HCT116 (cell line): ENCODE measurements around the gene ESPL1. TPM values are rescaled to one million over a fixed set of nuclear protein-coding genes. Genes with fewer than 3 reads are reported as not detected.

Experiments
- ATAC-seq: fragments of 200-7000 bp; cut with Tn5 transposase; 2 replicates; pipeline ENCODE4 v1.9.1; 2020; ENCODE audit warnings: mild to moderate bottlenecking, moderate library complexity
- BruUV-seq: library from RNA; stranded (reverse); fragments of 400-500 nt; replicated peaks from 2 replicates; lab custom pipeline; 2021; lab: Mats Ljungman, UMichigan
- CTCF ChIA-PET: fragments of 300-600 bp; sonication (Branson Sonifier 250); formaldehyde crosslinking; loops from one replicate; lab custom pipeline; 2021; ENCODE audit warnings: antibody characterized with exemption; lab: Charles Lee
- POLR2A ChIA-PET: fragments of 300-600, 350-600 bp; sonication (Branson Sonifier 250); formaldehyde crosslinking; loops from one replicate; lab custom pipeline; 2021; ENCODE audit warnings: antibody characterized with exemption; lab: Charles Lee
- RAD21 ChIA-PET, 2 experiments: fragments of 300-600 bp; sonication (Branson Sonifier 250); formaldehyde crosslinking; loops; one replicate each; lab custom pipeline; 2023; ENCODE audit warnings: low total read pairs in 2 of 2; ENCODE audit not compliant: uncharacterized antibody in 2 of 2, unreplicated experiment in 2 of 2, low non-redundant PET in 1 of 2; lab: Charles Lee
- DNase-seq: peaks from one replicate; pipeline ENCODE4 v3.0.0-alpha.2; 2010; ENCODE audit warnings: low read depth, low spot score
- H2AFZ ChIP-seq: fragments of 200-600 bp; shearing (Covaris generic), sonication (generic); 2 replicates; pipeline ENCODE4 v1.6.1; 2017; ENCODE audit warnings: low read depth, mixed run types, mixed read lengths, antibody characterized with exemption, low read length; ENCODE audit not compliant: poor library complexity, severe bottlenecking
- H3K27ac ChIP-seq: 2 replicates; pipeline ENCODE4 v1.5.1; 2012; ENCODE audit warnings: low read depth, low read length
- H3K27me3 ChIP-seq: fragments of 200-600 bp; sonication (generic); 2 replicates; pipeline ENCODE4 v1.6.1; 2016; ENCODE audit warnings: mixed run types, low read length, mixed read lengths; ENCODE audit not compliant: insufficient read depth
- H3K36me3 ChIP-seq, 2 experiments: fragments of 200-500 bp in 1 of 2; fragments of 200-600 bp in 1 of 2; sonication (Bioruptor generic) in 1 of 2; sonication (generic) in 1 of 2; 2 replicates each; pipeline versions ENCODE4 v1.5.1 to v1.6.1; 2014 to 2016; ENCODE audit warnings: low read length in 2 of 2, inconsistent platforms in 1 of 2, mixed read lengths in 1 of 2, mixed run types in 1 of 2; ENCODE audit not compliant: insufficient read depth in 2 of 2, control insufficient read depth in 1 of 2
- H3K4me1 ChIP-seq, 2 experiments: fragments of 200-600 bp in 1 of 2; sonication (generic) in 1 of 2; 2 replicates each; pipeline versions ENCODE4 v1.5.1 to v1.6.1; 2012 to 2017; ENCODE audit warnings: low read length in 2 of 2, inconsistent platforms in 1 of 2, mild to moderate bottlenecking in 1 of 2, mixed read lengths in 1 of 2, mixed run types in 1 of 2, moderate library complexity in 1 of 2; ENCODE audit not compliant: insufficient read depth in 2 of 2, control insufficient read depth in 1 of 2
- H3K4me2 ChIP-seq: fragments of 200-600 bp; sonication (generic); 2 replicates; pipeline ENCODE4 v1.6.1; 2017; ENCODE audit warnings: mixed run types, low read length, mixed read lengths
- H3K4me3 ChIP-seq, 2 experiments: fragments of 200-600 bp in 1 of 2; sonication (generic) in 1 of 2; replicated peaks in 1 of 2; 2 replicates each; pipeline ENCODE4 v1.5.1; 2011 to 2016; ENCODE audit warnings: low read length in 2 of 2, control low read depth in 1 of 2, low read depth in 1 of 2, mild to moderate bottlenecking in 1 of 2, mixed read lengths in 1 of 2, mixed run types in 1 of 2
- H3K79me2 ChIP-seq: fragments of 200-600 bp; sonication (generic); 2 replicates; pipeline ENCODE4 v1.6.1; 2017; ENCODE audit warnings: mild to moderate bottlenecking, mixed run types, low read length, moderate library complexity, mixed read lengths; ENCODE audit not compliant: insufficient read depth
- H3K9ac ChIP-seq: fragments of 200-600 bp; sonication (generic); 2 replicates; pipeline ENCODE4 v1.6.1; 2016; ENCODE audit warnings: low read length, mixed read lengths
- H3K9me2 ChIP-seq: fragments of 200-600 bp; sonication (generic), shearing (Covaris generic); 2 replicates; pipeline ENCODE4 v1.6.1; 2017; ENCODE audit warnings: mixed run types, mild to moderate bottlenecking, moderate library complexity; ENCODE audit not compliant: insufficient read depth
- H3K9me3 ChIP-seq, 2 experiments: fragments of 200-500 bp in 1 of 2; fragments of 200-600 bp in 1 of 2; sonication (Bioruptor generic) in 1 of 2; sonication (generic) in 1 of 2; 2 replicates each; pipeline ENCODE4 v1.6.1; 2014 to 2017; ENCODE audit warnings: low read length in 2 of 2, mixed read lengths in 2 of 2, inconsistent platforms in 1 of 2, low read depth in 1 of 2, mild to moderate bottlenecking in 1 of 2, mixed run types in 1 of 2, moderate library complexity in 1 of 2; ENCODE audit not compliant: control insufficient read depth in 1 of 2, insufficient read depth in 1 of 2
- H4K20me1 ChIP-seq: fragments of 200-600 bp; sonication (generic), shearing (Covaris generic); 2 replicates; pipeline ENCODE4 v1.6.1; 2017; ENCODE audit warnings: mixed run types, mild to moderate bottlenecking, moderate library complexity; ENCODE audit not compliant: insufficient read depth
- ELF1 ChIP-seq: IDR thresholded peaks from 2 replicates; pipeline ENCODE4 v1.6.1; 2012; ENCODE audit warnings: low read depth, borderline replicate concordance
- EZH2phosphoT487 ChIP-seq: fragments of 200-600 bp; IDR thresholded peaks from 2 replicates; pipeline ENCODE4 v1.6.1; 2018; ENCODE audit warnings: antibody characterized with exemption, borderline replicate concordance
- POLR2A ChIP-seq: IDR thresholded peaks from 2 replicates; pipeline ENCODE4 v1.7.0; 2011; ENCODE audit warnings: borderline replicate concordance; ENCODE audit not compliant: insufficient read depth, insufficient read length; ENCODE audit errors: extremely low read depth
- RAD21 ChIP-seq: IDR thresholded peaks from 2 replicates; pipeline ENCODE4 v1.6.1; 2012; ENCODE audit warnings: low read depth, mild to moderate bottlenecking
- REST ChIP-seq: IDR thresholded peaks from 2 replicates; pipeline ENCODE4 v1.6.1; 2012; ENCODE audit warnings: low read depth
- SP1 ChIP-seq: IDR thresholded peaks from 2 replicates; pipeline ENCODE4 v1.6.1; 2012; ENCODE audit warnings: low read depth
- SRF ChIP-seq: IDR thresholded peaks from 2 replicates; pipeline ENCODE4 v1.6.1; 2012; ENCODE audit warnings: low read depth
- YY1 ChIP-seq: IDR thresholded peaks from 2 replicates; pipeline ENCODE4 v1.6.1; 2011; ENCODE audit warnings: low read length, low read depth, moderate library complexity, mild to moderate bottlenecking; ENCODE audit not compliant: insufficient replicate concordance; ENCODE audit errors: extremely low read depth
- ZBTB33 ChIP-seq: IDR thresholded peaks from 2 replicates; pipeline ENCODE4 v1.6.1; 2011; ENCODE audit warnings: mild to moderate bottlenecking, low read length, moderate library complexity; ENCODE audit not compliant: insufficient replicate concordance; ENCODE audit errors: extremely low read depth
- intact Hi-C: fragments of 100-400 bp; cut with micrococcal nuclease; formaldehyde crosslinking; loops from 2 replicates; pipeline ENCODE4 v1.10.0; 2022
- total RNA-seq: library from RNA; stranded (reverse); gene quantifications from one replicate; pipeline ENCODE4 v1.2.1, GENCODE V29; 2021; ENCODE audit not compliant: unreplicated experiment

Gene ESPL1
- total RNA-seq, 1 experiment from 2014 or later, result 50.3 TPM

- Histone ChIP-seq H3K27me3 (no peaks in the 10 kb centered on the region), H3K36me3 (no peaks in the 10 kb centered on the region), H3K4me1 (peaks cover 45 to 74% of the 10 kb centered on the region in 2 experiments), H3K4me3 (no peak overlapping the region), H3K4me2 (peak overlapping the region; percentile 100), H4K20me1 (no peaks in the 10 kb centered on the region), H2AFZ (no peak overlapping the region), H3K9ac (peak overlapping the region; percentile 93; the same call in 1 of the 2 replicates), H3K9me2 (no peaks in the 10 kb centered on the region), H3K79me2 (peaks cover 21% of the 10 kb centered on the region), H3K27ac (peak overlapping the region; percentile 99), H3K9me3 (no peaks in the 10 kb centered on the region)
- ATAC-seq (no peak), DNase-seq (no peak)
- intact Hi-C loops, result no loop called here
- RAD21 ChIA-PET, result no interaction called here
- no TSS peak for BruUV-seq
- POLR2A ChIA-PET, result no interaction called here
- CTCF ChIA-PET, result interaction anchor here (0.9 to 1.2 kb wide), 2 partner anchors 9 to 99 kb away, joined by 3 to 4 read pairs; partner anchors contain the start of gene AAAS
- no peak for TF ChIP-seq YY1
- no peak for TF ChIP-seq REST
- no peak for TF ChIP-seq ZBTB33
- no peak for TF ChIP-seq RAD21
- no peak for TF ChIP-seq EZH2phosphoT487
- no peak for TF ChIP-seq ELF1
- no peak for TF ChIP-seq SRF
- no peak for TF ChIP-seq SP1
- TF ChIP-seq POLR2A, result no peak
- TF ChIP-seq, all 23 proteins: peak for 0
These were observed 45.3 kb upstream of the ESPL1 start for GRCh38 chr12:53222806-53223261.
